GM12874 (cell line): ENCODE measurements around the gene CD63.

Experiments
- TF ChIP-seq, protein P1 (sequence below): IDR thresholded peaks from 2 replicates; pipeline ENCODE4 v1.5.1; 2011; ENCODE audit warnings: low read depth, mild to moderate bottlenecking, control low read depth, low read length, moderate library complexity; ENCODE audit not compliant: insufficient read depth

CD63 gene

DNA sequence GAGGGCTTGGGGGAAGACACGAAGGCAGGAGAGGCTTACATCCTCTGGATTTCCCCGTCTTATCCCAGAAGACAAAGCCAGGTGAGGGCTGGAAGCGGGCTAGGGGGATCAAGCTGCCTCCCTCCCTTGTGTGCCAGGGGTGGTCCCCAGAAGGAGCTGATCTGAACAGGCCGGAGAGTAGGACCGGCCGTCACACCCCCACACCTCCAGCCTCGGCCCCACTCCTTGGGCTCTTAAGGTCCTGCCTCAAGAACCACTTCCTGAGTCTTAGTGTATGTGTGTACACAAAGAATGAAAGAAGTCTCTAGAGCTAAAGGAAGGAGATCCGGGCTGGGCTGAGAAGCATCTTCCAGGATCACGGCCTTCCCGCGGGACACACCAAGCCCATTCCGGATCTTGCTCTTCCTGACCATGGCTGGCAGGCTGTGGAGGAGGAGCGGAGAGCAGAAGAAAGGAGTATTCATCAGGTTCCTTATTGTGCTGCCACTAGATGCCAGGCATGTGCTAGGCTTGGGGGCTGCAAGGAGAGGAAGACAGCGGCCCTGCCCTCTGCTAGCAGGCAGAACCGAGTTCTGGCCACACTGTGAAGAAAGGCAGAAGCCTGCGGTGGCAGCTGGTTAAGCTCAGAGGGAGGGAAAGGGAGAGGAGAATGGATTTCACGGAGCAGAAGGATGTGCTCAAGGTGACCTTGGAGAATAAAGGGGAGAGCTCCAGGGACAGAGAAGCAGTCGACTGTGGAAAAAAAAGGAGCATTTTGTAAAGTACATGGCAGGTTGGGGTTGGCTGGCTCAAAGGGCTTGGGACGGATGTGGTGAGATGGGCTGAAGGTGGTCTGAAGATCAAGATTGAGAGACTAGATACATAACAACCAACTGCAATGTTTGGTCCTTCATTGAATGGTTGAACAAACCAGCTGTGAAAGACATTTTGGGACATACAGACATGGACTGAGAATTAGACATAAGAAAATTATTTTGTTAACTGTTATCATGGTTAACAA, 1.3 kb upstream of the CD63 start:
- TF ChIP-seq, protein P1, sequence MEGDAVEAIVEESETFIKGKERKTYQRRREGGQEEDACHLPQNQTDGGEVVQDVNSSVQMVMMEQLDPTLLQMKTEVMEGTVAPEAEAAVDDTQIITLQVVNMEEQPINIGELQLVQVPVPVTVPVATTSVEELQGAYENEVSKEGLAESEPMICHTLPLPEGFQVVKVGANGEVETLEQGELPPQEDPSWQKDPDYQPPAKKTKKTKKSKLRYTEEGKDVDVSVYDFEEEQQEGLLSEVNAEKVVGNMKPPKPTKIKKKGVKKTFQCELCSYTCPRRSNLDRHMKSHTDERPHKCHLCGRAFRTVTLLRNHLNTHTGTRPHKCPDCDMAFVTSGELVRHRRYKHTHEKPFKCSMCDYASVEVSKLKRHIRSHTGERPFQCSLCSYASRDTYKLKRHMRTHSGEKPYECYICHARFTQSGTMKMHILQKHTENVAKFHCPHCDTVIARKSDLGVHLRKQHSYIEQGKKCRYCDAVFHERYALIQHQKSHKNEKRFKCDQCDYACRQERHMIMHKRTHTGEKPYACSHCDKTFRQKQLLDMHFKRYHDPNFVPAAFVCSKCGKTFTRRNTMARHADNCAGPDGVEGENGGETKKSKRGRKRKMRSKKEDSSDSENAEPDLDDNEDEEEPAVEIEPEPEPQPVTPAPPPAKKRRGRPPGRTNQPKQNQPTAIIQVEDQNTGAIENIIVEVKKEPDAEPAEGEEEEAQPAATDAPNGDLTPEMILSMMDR = no peak

GRCh38 chr12:55728186-55728938, 447 bp downstream of the CD63 start:
- TF ChIP-seq, protein P1 = no peak

- TF ChIP-seq, protein P1 = no peak
Measured at GRCh38 chr12:55727643-55728185, 1.1 kb downstream of the CD63 start.

- TF ChIP-seq, protein P1 = no peak
Measured at GRCh38 chr12:55726971-55727370, 1.8 kb downstream of the CD63 start.

- TF ChIP-seq, protein P1 = no peak
Measured at GRCh38 chr12:55725556-55725955, 3.3 kb downstream of the CD63 start.

DNA sequence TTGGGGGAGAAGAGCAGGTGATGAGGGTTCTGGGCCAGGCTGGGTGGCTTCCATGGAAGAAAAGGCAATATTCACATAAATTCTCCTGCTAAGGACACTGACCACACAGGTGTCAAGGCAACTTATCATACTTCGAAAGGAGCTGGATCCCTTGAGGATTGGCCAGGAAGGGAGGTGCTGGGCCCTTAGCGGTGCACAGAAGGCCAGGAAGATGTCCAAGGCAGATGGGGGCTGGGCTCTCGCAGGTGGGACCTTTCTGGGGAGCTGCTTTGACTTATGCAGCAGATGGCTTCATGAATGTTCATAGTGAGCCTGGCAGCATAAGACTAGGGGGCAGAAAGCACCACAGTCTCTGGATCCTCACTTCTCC, 3.9 kb downstream of the CD63 start:
- TF ChIP-seq, protein P1 = no peak
